DMS114 treated with DMSO at 0.1 percent for 48 hours (cell line): ENCODE results near the gene CNIH1.

ENCODE experiments used
- DNase-seq: peaks from one replicate; lab custom pipeline; 2025; ENCODE audit not compliant: unreplicated experiment; lab: John Stamatoyannopoulos, UW

Gene CNIH1

GRCh38 chr14:54440873-54441868, at the start of gene CNIH1:
TSS of gene CNIH1 (minus strand) at chr14:54441374. CDS start at chr14:54441327, 47 bp downstream.
- peak; percentile 79 for DNase-seq

GRCh38 chr14:54490445-54491175, 49.4 kb upstream of the CNIH1 start:
- no peak for DNase-seq

GRCh38 chr14:54489731-54490444, 48.7 kb upstream of the CNIH1 start:
- no peak for DNase-seq

GRCh38 chr14:54489318-54489683, 48.1 kb upstream of the CNIH1 start:
- DNase-seq = no peak

GRCh38 chr14:54488646-54489317, 47.6 kb upstream of the CNIH1 start, which contains the start of gene GMFB:
TSS of gene GMFB (minus strand) at chr14:54488980. CDS start at chr14:54488927, 53 bp downstream.
- DNase-seq = peak; percentile 76

GRCh38 chr14:54488318-54488645, 47.1 kb upstream of the CNIH1 start:
- no peak for DNase-seq

- peak; percentile 65 for DNase-seq
Measured at GRCh38 chr14:54487771-54488170, 46.6 kb upstream of the CNIH1 start.

- DNase-seq = no peak
Measured at GRCh38 chr14:54486685-54487084, 45.5 kb upstream of the CNIH1 start.

- no peak for DNase-seq
Measured at GRCh38 chr14:54483846-54484245, 42.7 kb upstream of the CNIH1 start.

- DNase-seq = no peak
Measured at GRCh38 chr14:54483073-54483745, 42.0 kb upstream of the CNIH1 start.

- DNase-seq = no peak
Measured at GRCh38 chr14:54481695-54482094, 40.5 kb upstream of the CNIH1 start.

GRCh38 chr14:54480830-54481562, 39.8 kb upstream of the CNIH1 start:
- DNase-seq = no peak

- DNase-seq = no peak
Measured at GRCh38 chr14:54478636-54479215, 37.6 kb upstream of the CNIH1 start.

GRCh38 chr14:54475911-54476310, 34.7 kb upstream of the CNIH1 start:
- DNase-seq = no peak

GRCh38 chr14:54475187-54475899, 34.2 kb upstream of the CNIH1 start:
- no peak for DNase-seq

- no peak for DNase-seq
Measured at GRCh38 chr14:54474232-54474793, 33.1 kb upstream of the CNIH1 start.

GRCh38 chr14:54472315-54472714, 31.1 kb upstream of the CNIH1 start:
- no peak for DNase-seq

GRCh38 chr14:54471641-54472040, 30.5 kb upstream of the CNIH1 start:
- no peak for DNase-seq
